Kidney epithelial cell (primary cell): ENCODE measurements around the gene RERE. TPM values are rescaled to one million over a fixed set of nuclear protein-coding genes. Genes with fewer than 3 reads are reported as not detected.
"Not testable (repeated sequence)": the region's sequence is repeated elsewhere in the genome, so short reads cannot be mapped to it uniquely, and the experiment has no call there.

ENCODE experiments used
- DNase-seq: peaks from one replicate; pipeline ENCODE4 v3.0.0-alpha.2; 2010; ENCODE audit warnings: low read depth
- H3K27me3 ChIP-seq: 2 replicates; pipeline ENCODE4 v1.6.0; 2011; ENCODE audit warnings: low read length; ENCODE audit not compliant: control insufficient read depth, insufficient read depth
- H3K36me3 ChIP-seq: 2 replicates; pipeline ENCODE4 v1.5.1; 2011; ENCODE audit warnings: low read length; ENCODE audit not compliant: control insufficient read depth, insufficient read depth
- H3K4me3 ChIP-seq: 2 replicates; pipeline ENCODE4 v1.5.1; 2011; ENCODE audit warnings: low read depth, mild to moderate bottlenecking, control low read depth, low read length
- total RNA-seq: library from RNA; depleted of rRNA; stranded (reverse); fragments of >200 nt; gene quantifications from 2 replicates; pipeline ENCODE4 v1.2.3, GENCODE V29; 2015
- TF ChIP-seq, protein P1 (sequence below): IDR thresholded peaks from 2 replicates; pipeline ENCODE4 v1.5.1; 2011; ENCODE audit warnings: mild to moderate bottlenecking, moderate library complexity, low read length, control low read depth, inconsistent platforms; ENCODE audit not compliant: insufficient read depth, poor library complexity, severe bottlenecking

RERE gene
- total RNA-seq, 1 donor from 2014 or later = 47.5 TPM

DNA sequence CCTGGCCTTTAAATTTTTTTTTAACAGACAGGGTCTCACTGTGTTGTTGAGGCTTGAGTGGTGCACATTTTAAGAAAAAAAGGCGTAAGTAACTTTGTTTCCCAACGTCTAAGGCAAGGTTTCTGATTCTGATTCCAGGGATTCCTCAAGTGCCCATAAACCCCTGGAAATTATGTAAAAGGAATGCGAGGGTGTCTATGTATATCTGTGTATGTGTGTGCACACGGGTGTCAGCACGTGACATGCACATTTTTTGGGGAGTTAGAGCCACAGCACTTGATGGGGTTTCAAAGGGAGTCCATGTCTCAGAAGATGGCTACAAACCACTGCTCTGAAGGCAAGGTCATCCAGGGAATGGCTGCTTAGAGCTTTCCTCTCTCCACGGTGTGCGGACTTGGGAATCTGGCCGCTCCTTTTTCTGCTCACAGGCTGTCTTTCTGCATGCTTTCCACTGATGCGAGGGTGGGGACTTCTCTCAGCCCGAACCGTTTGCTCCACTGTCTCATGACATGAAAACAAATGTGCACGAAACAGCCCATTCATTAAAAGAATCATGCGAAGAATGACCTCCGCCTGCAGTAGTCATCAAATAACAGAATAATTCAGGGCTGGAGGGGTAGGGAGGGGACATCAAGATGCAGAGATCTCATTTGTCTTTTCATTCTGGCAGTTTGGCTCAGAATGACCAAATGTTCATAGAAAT lies 18.7 kb upstream of the RERE start:
- no peak for DNase-seq
- H3K4me3 ChIP-seq = no peak overlapping the region
- TF ChIP-seq, protein P1, sequence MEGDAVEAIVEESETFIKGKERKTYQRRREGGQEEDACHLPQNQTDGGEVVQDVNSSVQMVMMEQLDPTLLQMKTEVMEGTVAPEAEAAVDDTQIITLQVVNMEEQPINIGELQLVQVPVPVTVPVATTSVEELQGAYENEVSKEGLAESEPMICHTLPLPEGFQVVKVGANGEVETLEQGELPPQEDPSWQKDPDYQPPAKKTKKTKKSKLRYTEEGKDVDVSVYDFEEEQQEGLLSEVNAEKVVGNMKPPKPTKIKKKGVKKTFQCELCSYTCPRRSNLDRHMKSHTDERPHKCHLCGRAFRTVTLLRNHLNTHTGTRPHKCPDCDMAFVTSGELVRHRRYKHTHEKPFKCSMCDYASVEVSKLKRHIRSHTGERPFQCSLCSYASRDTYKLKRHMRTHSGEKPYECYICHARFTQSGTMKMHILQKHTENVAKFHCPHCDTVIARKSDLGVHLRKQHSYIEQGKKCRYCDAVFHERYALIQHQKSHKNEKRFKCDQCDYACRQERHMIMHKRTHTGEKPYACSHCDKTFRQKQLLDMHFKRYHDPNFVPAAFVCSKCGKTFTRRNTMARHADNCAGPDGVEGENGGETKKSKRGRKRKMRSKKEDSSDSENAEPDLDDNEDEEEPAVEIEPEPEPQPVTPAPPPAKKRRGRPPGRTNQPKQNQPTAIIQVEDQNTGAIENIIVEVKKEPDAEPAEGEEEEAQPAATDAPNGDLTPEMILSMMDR = no peak

DNA sequence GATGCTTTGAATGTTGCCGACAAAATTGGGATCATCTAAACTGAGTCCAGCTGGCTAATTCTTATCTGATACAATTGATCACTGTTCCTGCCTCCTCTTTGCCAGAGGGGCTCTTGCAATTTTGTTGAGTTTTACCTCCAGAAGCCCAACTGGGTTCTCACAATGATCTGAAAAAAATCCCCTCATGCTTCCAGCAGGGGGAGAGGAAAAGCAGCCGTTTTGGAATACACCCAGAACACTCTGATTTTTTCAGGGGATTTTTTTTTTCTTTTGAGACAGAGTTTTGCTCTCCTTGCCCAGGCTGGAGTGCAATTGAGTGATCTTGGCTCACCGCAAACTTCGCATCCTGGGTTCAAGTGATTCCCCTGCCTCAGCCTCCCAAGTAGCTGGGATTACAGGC lies 13.9 kb upstream of the RERE start:
- TF ChIP-seq, protein P1 = peak; percentile 29
- no peak overlapping the region for H3K4me3 ChIP-seq
- H3K27me3 ChIP-seq = no peaks in the 10 kb centered on the region

More for the DNA sequence above, 18.7 kb upstream of the RERE start:
- H3K36me3 ChIP-seq = no peaks in the 10 kb centered on the region
- no peaks in the 10 kb centered on the region for H3K27me3 ChIP-seq

DNA sequence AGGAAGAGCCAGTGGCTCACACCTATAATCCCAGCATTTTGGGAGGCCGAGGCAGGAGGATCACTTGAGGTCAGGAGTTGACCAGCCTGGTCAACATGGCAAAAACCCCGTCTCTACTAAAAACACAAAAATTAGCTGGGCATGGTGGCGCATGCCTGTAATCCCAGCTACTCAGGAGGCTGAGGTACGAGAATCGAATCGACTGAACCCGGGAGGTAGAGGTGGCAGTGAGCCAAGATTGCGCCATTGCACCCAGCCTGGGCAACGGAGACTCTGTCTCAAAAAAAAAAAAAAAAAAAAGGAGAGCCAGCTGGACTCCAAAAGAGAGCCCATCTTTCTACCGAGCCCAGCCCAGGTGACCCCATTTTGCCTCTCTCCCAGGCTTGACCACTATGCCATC lies 13.3 kb upstream of the RERE start:
- H3K36me3 ChIP-seq, H3K4me3 ChIP-seq, DNase-seq, H3K27me3 ChIP-seq: not testable (repeated sequence)

More for the DNA sequence above, 13.9 kb upstream of the RERE start:
- H3K36me3 ChIP-seq = no peaks in the 10 kb centered on the region
- DNase-seq = no peak

DNA sequence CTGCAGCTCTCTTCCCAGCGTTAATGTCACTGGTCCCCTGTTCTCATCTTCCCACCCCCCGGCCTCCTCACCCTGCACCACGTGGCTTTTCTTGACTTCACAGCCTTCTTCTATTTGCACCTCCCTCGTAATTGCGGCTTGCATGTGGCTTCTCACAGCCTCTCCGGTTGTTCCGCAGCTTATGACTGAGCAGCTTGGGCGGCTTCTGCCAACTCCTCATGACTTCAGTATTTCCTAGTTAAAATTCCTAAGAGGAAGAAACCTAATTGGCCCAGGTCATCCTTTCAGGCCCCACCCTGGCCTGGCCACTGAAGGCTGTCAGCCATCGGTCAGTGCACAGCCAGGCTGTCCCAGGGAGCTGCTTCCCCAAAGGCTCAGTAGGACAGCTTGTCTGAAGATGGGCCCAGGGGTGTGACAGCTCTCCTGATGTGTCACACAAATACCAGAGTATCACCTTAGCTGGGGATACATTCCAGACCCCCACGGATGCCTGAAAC lies 8.6 kb upstream of the RERE start:
- no peak for DNase-seq
- Histone ChIP-seq H3K27me3 (no peaks in the 10 kb centered on the region), H3K36me3 (no peaks in the 10 kb centered on the region), H3K4me3 (no peak overlapping the region)
- TF ChIP-seq, protein P1 = no peak

DNA sequence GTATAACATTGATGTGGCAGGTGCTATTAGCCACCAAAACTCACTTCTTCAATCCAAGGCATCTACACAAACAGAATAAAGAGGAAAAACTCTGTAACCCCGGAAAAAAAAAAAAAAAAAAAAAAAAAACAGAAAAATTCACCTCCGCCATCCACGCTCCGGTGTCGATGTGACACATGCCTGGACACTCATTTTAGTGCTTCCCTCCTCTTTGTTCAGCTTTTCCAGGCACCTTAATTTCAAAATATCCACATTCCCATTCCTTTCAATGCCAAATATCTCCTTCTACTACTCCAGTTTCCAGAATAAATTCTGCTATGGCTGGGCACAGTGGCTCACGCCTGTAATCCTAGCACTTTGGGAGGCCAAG lies 5.8 kb upstream of the RERE start:
- no peak for DNase-seq
- TF ChIP-seq, protein P1 = no peak
- H3K36me3 ChIP-seq = no peaks in the 10 kb centered on the region
- no peaks in the 10 kb centered on the region for H3K27me3 ChIP-seq
- no peak overlapping the region for H3K4me3 ChIP-seq

DNA sequence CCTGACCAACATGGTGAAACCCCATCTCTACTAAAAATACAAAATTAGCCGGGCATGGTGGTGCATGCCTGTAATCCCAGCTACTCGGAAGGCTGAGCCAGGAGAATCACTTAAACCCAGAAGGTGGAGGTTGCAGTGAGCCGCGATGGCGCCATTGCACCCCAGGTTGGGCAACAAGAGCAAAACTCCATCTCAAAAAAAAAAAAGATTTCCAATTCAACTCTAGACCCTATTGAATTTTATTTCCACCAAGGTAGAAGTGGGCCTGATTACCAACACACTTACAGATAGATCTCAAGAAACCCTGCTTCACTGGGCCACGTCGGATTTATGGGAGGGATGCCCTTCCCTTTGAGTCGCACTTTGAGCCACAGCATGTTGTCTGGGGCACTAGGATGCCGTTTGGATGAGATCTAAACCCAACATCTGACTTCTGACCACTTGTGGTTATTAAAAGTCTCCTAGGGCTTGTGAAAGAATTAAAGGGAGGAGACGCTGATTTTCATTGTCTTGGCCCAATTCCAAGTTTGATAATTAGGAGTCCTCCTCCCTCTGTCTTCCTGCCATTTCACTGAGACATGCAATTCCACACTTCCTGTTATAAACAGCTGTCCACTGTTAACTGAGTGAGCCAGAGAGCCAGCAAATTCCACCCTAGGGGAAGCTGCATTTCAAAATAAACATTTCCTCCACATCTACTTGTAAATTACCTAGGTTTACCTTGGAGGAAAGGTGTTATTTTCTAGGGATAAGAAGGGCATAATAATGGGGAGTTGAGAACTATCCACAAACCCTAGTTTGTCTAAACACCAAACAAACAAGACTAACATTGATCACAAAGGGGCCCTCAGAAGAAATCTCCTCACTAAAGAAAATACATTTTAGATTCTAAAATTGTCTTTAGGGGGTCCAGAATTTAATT lies 5.2 kb upstream of the RERE start:
- H3K36me3 ChIP-seq = no peaks in the 10 kb centered on the region

More for the DNA sequence above, 5.2 kb upstream of the RERE start:
- Histone ChIP-seq H3K4me3 (no peak overlapping the region), H3K27me3 (no peaks in the 10 kb centered on the region)
- peak; percentile 73 for DNase-seq
- TF ChIP-seq, protein P1 = no peak
